ENCODE data around the gene FHOD1. TPM values are rescaled to one million over a fixed set of nuclear protein-coding genes. Genes with fewer than 3 reads are reported as not detected.

The FHOD1 gene
- total RNA-seq, 4 donors from 2014 or later = 17.9 to 26.4 (median 24.3) TPM

GRCh38 chr16:67275321-67275720 lies 28.0 kb upstream of the FHOD1 start:
- no peak for DNase-seq
- intact Hi-C loops (cut with DNase I) = no loop called here
- peaks cover 6 to 22% of the 10 kb centered on the region in 2 donors for H3K4me1 ChIP-seq
- no peaks in the 10 kb centered on the region for H3K9me3 ChIP-seq
- no peak overlapping the region for H3K27ac ChIP-seq
- TF ChIP-seq CTCF (IDR thresholded peaks at IDR 0.05) (no peak), POLR2A (IDR thresholded peaks at IDR 0.05) (no peak)
- WGBS, 2 donors = 91 to 94% methylated on average over 2 of the region's 2 CpGs
- no peaks in the 10 kb centered on the region for H3K36me3 ChIP-seq
- H3K27me3 ChIP-seq = no peaks in the 10 kb centered on the region
- no peak overlapping the region for H3K4me3 ChIP-seq (replicated peaks in 1 of 3)

GRCh38 chr16:67271446-67271845 lies 24.2 kb upstream of the FHOD1 start:
- Histone ChIP-seq H3K27me3 (no peaks in the 10 kb centered on the region), H3K36me3 (no peaks in the 10 kb centered on the region), H3K4me3 (replicated peaks in 1 of 3) (no peak overlapping the region), H3K4me1 (peaks cover 0 to 2% of the 10 kb centered on the region in 2 donors), H3K27ac (no peak overlapping the region), H3K9me3 (no peaks in the 10 kb centered on the region)
- WGBS, 2 donors = 90 to 95% methylated on average over 3 to 4 of the region's 4 CpGs
- intact Hi-C loops (cut with DNase I) = no loop called here
- no peak for DNase-seq
- TF ChIP-seq CTCF (IDR thresholded peaks at IDR 0.05) (no peak), POLR2A (IDR thresholded peaks at IDR 0.05) (no peak)

GRCh38 chr16:67270931-67271338 lies 23.7 kb upstream of the FHOD1 start:
- TF ChIP-seq CTCF (IDR thresholded peaks at IDR 0.05) (no peak), POLR2A (IDR thresholded peaks at IDR 0.05) (no peak)
- Histone ChIP-seq H3K4me3 (replicated peaks in 1 of 3) (no peak overlapping the region), H3K36me3 (no peaks in the 10 kb centered on the region), H3K27ac (no peak overlapping the region), H3K4me1 (peaks cover 0 to 2% of the 10 kb centered on the region in 2 donors), H3K9me3 (no peaks in the 10 kb centered on the region), H3K27me3 (no peaks in the 10 kb centered on the region)
- intact Hi-C loops (cut with DNase I) = no loop called here
- WGBS, 2 donors = 88 to 90% methylated on average over 8 to 11 of the region's 11 CpGs
- no peak for DNase-seq

GRCh38 chr16:67269766-67270165 lies 22.5 kb upstream of the FHOD1 start:
- Histone ChIP-seq H3K36me3 (no peaks in the 10 kb centered on the region), H3K27me3 (no peaks in the 10 kb centered on the region), H3K9me3 (no peaks in the 10 kb centered on the region), H3K27ac (no peak overlapping the region), H3K4me3 (replicated peaks in 1 of 3) (no peak overlapping the region), H3K4me1 (peaks cover 0 to 2% of the 10 kb centered on the region in 2 donors)
- WGBS, 2 donors = 56 to 61% methylated on average over 5 of the region's 5 CpGs
- DNase-seq = no peak
- intact Hi-C loops (cut with DNase I) = no loop called here
- no peak for TF ChIP-seq CTCF (IDR thresholded peaks at IDR 0.05)
- TF ChIP-seq POLR2A (IDR thresholded peaks at IDR 0.05) = no peak

- intact Hi-C loops (cut with DNase I) = no loop called here
- DNase-seq = no peak
- Histone ChIP-seq H3K4me3 (replicated peaks in 1 of 3) (no peak overlapping the region), H3K27me3 (no peaks in the 10 kb centered on the region), H3K27ac (no peak overlapping the region), H3K36me3 (no peaks in the 10 kb centered on the region), H3K9me3 (no peaks in the 10 kb centered on the region), H3K4me1 (peaks cover 0 to 2% of the 10 kb centered on the region in 2 donors)
- WGBS, 2 donors = 38 to 57% methylated on average over 5 of the region's 5 CpGs
- TF ChIP-seq CTCF (IDR thresholded peaks at IDR 0.05) (no peak), POLR2A (IDR thresholded peaks at IDR 0.05) (no peak)
Measured at GRCh38 chr16:67268136-67268579, 20.9 kb upstream of the FHOD1 start.
